IMR-90 (cell line): Measurements from ENCODE around the gene MAN2A1. TPM values are rescaled to one million over a fixed set of nuclear protein-coding genes. Genes with fewer than 3 reads are reported as not detected.

Source experiments
- ATAC-seq: fragments of 200-7000 bp; cut with Tn5 transposase; 2 replicates; pipeline ENCODE4 v1.9.1; 2020; ENCODE audit warnings: low read depth, mild to moderate bottlenecking, moderate library complexity
- BruUV-seq: library from RNA; stranded (reverse); fragments of 400-500 nt; replicated peaks from 2 replicates; lab custom pipeline; 2021; lab: Mats Ljungman, UMichigan
- CTCF ChIA-PET: fragments of 300-600 bp; formaldehyde crosslinking; extraction: SDS; loops from one replicate; lab custom pipeline; 2021; ENCODE audit warnings: antibody characterized with exemption; lab: Yijun Ruan, JAX
- POLR2A ChIA-PET: fragments of 300-600 bp; sonication (Branson Sonifier 250); formaldehyde crosslinking; loops from one replicate; lab custom pipeline; 2022; ENCODE audit warnings: antibody characterized with exemption; ENCODE audit not compliant: unreplicated experiment; lab: Charles Lee
- DNase-seq: peaks from one replicate; pipeline ENCODE4 v3.0.0; 2013
- H2AFZ ChIP-seq: replicated peaks from 2 replicates; pipeline ENCODE3; 2013; ENCODE audit warnings: low read length, mild to moderate bottlenecking; ENCODE audit not compliant: poor library complexity
- H2AK5ac ChIP-seq: 2 replicates; pipeline ENCODE4 v1.6.1; 2013; ENCODE audit warnings: low read depth, low read length, inconsistent platforms
- H2AK9ac ChIP-seq: replicated peaks from 2 replicates; pipeline ENCODE3; 2013; ENCODE audit warnings: mild to moderate bottlenecking, low read depth, low read length, moderate library complexity; ENCODE audit not compliant: poor library complexity
- H2BK120ac ChIP-seq: 2 replicates; pipeline ENCODE4 v1.6.1; 2013; ENCODE audit warnings: low read depth, low read length, inconsistent platforms
- H2BK15ac ChIP-seq: 3 replicates; pipeline ENCODE4 v1.6.1; 2013; ENCODE audit warnings: low read depth, low read length, inconsistent platforms
- H2BK20ac ChIP-seq: 2 replicates; pipeline ENCODE4 v1.6.1; 2013; ENCODE audit warnings: low read depth, mild to moderate bottlenecking, inconsistent platforms, low read length, moderate library complexity
- H2BK5ac ChIP-seq: 2 replicates; pipeline ENCODE4 v1.6.1; 2013; ENCODE audit warnings: mild to moderate bottlenecking, low read depth, low read length, inconsistent platforms; ENCODE audit not compliant: poor library complexity, severe bottlenecking
- H3K14ac ChIP-seq: replicated peaks from 2 replicates; pipeline ENCODE4 v1.6.1; 2013; ENCODE audit warnings: low read depth, low read length, inconsistent platforms
- H3K18ac ChIP-seq: 2 replicates; pipeline ENCODE4 v1.6.1; 2013; ENCODE audit warnings: low read depth, low read length, control low read depth
- H3K23ac ChIP-seq: 2 replicates; pipeline ENCODE4 v1.6.1; 2013; ENCODE audit warnings: low read depth, low read length, inconsistent platforms
- H3K27ac ChIP-seq: 2 replicates; pipeline ENCODE4 v1.5.1; 2013; ENCODE audit warnings: mild to moderate bottlenecking, control low read depth, low read length; ENCODE audit not compliant: insufficient read depth
- H3K27me3 ChIP-seq: 2 replicates; pipeline ENCODE4 v1.6.1; 2013; ENCODE audit warnings: low read length; ENCODE audit not compliant: control insufficient read depth, insufficient read depth
- H3K36me3 ChIP-seq: 2 replicates; pipeline ENCODE4 v1.6.1; 2013; ENCODE audit warnings: low read length, mixed read lengths; ENCODE audit not compliant: control insufficient read depth, insufficient read depth
- H3K4ac ChIP-seq: 2 replicates; pipeline ENCODE4 v1.6.1; 2013; ENCODE audit warnings: low read depth, low read length, inconsistent platforms
- H3K4me1 ChIP-seq: 2 replicates; pipeline ENCODE4 v1.6.1; 2013; ENCODE audit warnings: low read length, mixed read lengths; ENCODE audit not compliant: control insufficient read depth, insufficient read depth
- H3K4me2 ChIP-seq: 2 replicates; pipeline ENCODE4 v1.6.1; 2013; ENCODE audit warnings: low read depth, mild to moderate bottlenecking, control low read depth, low read length, moderate library complexity
- H3K4me3 ChIP-seq: 2 replicates; pipeline ENCODE4 v1.5.1; 2013; ENCODE audit warnings: low read depth, mild to moderate bottlenecking, control low read depth, low read length, moderate library complexity; ENCODE audit not compliant: insufficient read depth
- H3K56ac ChIP-seq: 2 replicates; pipeline ENCODE4 v1.6.1; 2013; ENCODE audit warnings: low read length, inconsistent platforms; ENCODE audit not compliant: insufficient read depth; ENCODE audit errors: extremely low read depth
- H3K79me1 ChIP-seq, 2 experiments: 2 replicates each; pipeline ENCODE4 v1.6.1; 2013; ENCODE audit warnings: low read length in 2 of 2, inconsistent platforms in 1 of 2, low read depth in 1 of 2
- H3K9ac ChIP-seq: 2 replicates; pipeline ENCODE4 v1.6.1; 2013; ENCODE audit warnings: low read depth, low read length, control low read depth
- H3K9me1 ChIP-seq: 2 replicates; pipeline ENCODE4 v1.6.1; 2013; ENCODE audit warnings: low read length, inconsistent platforms; ENCODE audit not compliant: insufficient read depth
- H3K9me3 ChIP-seq: 2 replicates; pipeline ENCODE4 v1.6.1; 2013; ENCODE audit warnings: low read length; ENCODE audit not compliant: control insufficient read depth, insufficient read depth
- H4K20me1 ChIP-seq: 2 replicates; pipeline ENCODE4 v1.6.1; 2013; ENCODE audit warnings: low read length, inconsistent platforms; ENCODE audit not compliant: insufficient read depth
- H4K5ac ChIP-seq: 2 replicates; pipeline ENCODE4 v1.6.1; 2013; ENCODE audit warnings: mild to moderate bottlenecking, low read depth, low read length, control low read depth
- H4K8ac ChIP-seq, 2 experiments: 2 replicates each; pipeline ENCODE4 v1.6.1; 2013; ENCODE audit warnings: low read depth in 2 of 2, low read length in 2 of 2, control low read depth in 1 of 2, inconsistent platforms in 1 of 2
- H4K91ac ChIP-seq: 2 replicates; pipeline ENCODE4 v1.6.1; 2013; ENCODE audit warnings: low read depth, low read length, inconsistent platforms; ENCODE audit not compliant: insufficient read depth
- BHLHE40 ChIP-seq: fragments of 150-350 bp; IDR thresholded peaks from 2 replicates; pipeline ENCODE4 v1.6.1; 2016; ENCODE audit warnings: mild to moderate bottlenecking, low read depth, low read length
- CHD1 ChIP-seq: IDR thresholded peaks from 2 replicates; pipeline ENCODE4 v1.6.1; 2012; ENCODE audit warnings: low read depth, low read length, improper control_type of control experiment
- FOS ChIP-seq: fragments of 150-350 bp; IDR thresholded peaks from 2 replicates; pipeline ENCODE4 v1.6.1; 2016; ENCODE audit warnings: low read depth, low read length
- MAFK ChIP-seq: IDR thresholded peaks from 2 replicates; pipeline ENCODE4 v1.6.1; 2012; ENCODE audit warnings: low read depth, low read length, improper control_type of control experiment
- MAZ ChIP-seq: IDR thresholded peaks from 2 replicates; pipeline ENCODE4 v1.6.1; 2012; ENCODE audit warnings: low read depth, mild to moderate bottlenecking, low read length, improper control_type of control experiment, moderate library complexity, borderline replicate concordance
- MXI1 ChIP-seq: IDR thresholded peaks from 2 replicates; pipeline ENCODE4 v1.6.1; 2012; ENCODE audit warnings: low read depth, mild to moderate bottlenecking, low read length, moderate library complexity, borderline replicate concordance
- NFE2L2 ChIP-seq: fragments of 150-350 bp; IDR thresholded peaks from 2 replicates; pipeline ENCODE4 v1.6.1; 2016; ENCODE audit warnings: low read depth, mild to moderate bottlenecking, low read length
- POLR2A ChIP-seq: IDR thresholded peaks from 2 replicates; pipeline ENCODE4 v1.6.1; 2012; ENCODE audit warnings: mild to moderate bottlenecking, low read depth, low read length
- RAD21 ChIP-seq: IDR thresholded peaks from 2 replicates; pipeline ENCODE4 v1.6.1; 2012; ENCODE audit warnings: low read length, improper control_type of control experiment
- SMC3 ChIP-seq: fragments of 150-350 bp; IDR thresholded peaks from 2 replicates; pipeline ENCODE4 v1.6.1; 2016; ENCODE audit warnings: low read depth, mild to moderate bottlenecking, antibody characterized with exemption, low read length, moderate library complexity
- WGBS, 2 experiments: methylation state at CpG; one replicate each; pipeline versions ENCODE4 v1.1.5 to v1.1.7; 2013; ENCODE audit warnings: missing lambda C conversion rate in 2 of 2; ENCODE audit not compliant: insufficient read length in 1 of 2; ENCODE audit errors: extremely low coverage in 2 of 2; 5-methylcytosine and 5-hydroxymethylcytosine counted together
- dilution Hi-C: fragments of 300-500 bp; cut with HindIII; formaldehyde crosslinking; loops from one replicate; pipeline ENCODE4 v1.14.3; 2018; ENCODE audit warnings: low sequenced_read_pairs; ENCODE audit not compliant: unreplicated experiment
- in situ Hi-C: fragments of 300-500 bp; cut with MboI; formaldehyde crosslinking; loops from 3 replicates; pipeline ENCODE4 v1.14.3; 2019; ENCODE audit warnings: low sequenced_read_pairs, inconsistent platforms, mixed read lengths
- intact Hi-C: fragments of 100-400 bp; cut with micrococcal nuclease; formaldehyde crosslinking; loops from 2 replicates; pipeline ENCODE4 v1.10.0; 2022
- polyA plus RNA-seq, 3 experiments: library from polyadenylated mRNA; depleted of rRNA; stranded (reverse); fragments of >200 nt; gene quantifications; 2 replicates each; pipeline ENCODE4 v1.2.3, GENCODE V29; 2012; ENCODE audit warnings: low replicate concordance in 1 of 3
- total RNA-seq: library from RNA; depleted of rRNA; stranded (reverse); fragments of >200 nt; gene quantifications from 2 replicates; pipeline ENCODE4 v1.2.3, GENCODE V29; 2012
- TF ChIP-seq, protein P1 (sequence below): fragments of 150-350 bp; IDR thresholded peaks from 2 replicates; pipeline ENCODE4 v1.6.1; 2016; ENCODE audit warnings: low read depth, mild to moderate bottlenecking, low read length, moderate library complexity, borderline replicate concordance
- TF ChIP-seq, protein P2 (sequence below): fragments of 150-350 bp; IDR thresholded peaks from 2 replicates; pipeline ENCODE4 v1.6.1; 2017; ENCODE audit warnings: mild to moderate bottlenecking, antibody characterized with exemption, low read length, low read depth

Gene MAN2A1
- total and polyA plus RNA-seq, 2 of the 4 experiments (the other 2 are of a cell fraction) = 16.4 to 29.6 TPM

DNA sequence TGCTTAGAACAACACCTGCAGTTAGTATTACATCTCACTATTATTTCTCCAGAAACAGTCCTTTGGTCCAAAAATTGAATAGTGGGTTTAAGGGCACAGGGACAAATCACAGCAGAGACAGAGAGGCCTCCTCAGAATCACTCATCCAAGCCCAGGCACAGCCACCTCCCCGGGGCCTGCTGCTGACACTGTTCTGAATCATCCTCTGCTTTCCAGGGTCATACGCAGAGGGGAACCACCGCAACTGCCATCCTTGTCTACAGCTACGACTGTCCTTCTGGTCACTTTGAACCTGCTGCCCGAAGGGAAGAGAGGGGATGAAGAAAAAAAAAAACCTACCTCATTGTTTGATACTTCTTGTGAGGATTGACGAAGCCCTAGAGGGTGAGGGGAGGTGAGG lies 35.3 kb upstream of the MAN2A1 start:
- ATAC-seq (no peak), DNase-seq (no peak)
- Histone ChIP-seq H3K4me1 (no peaks in the 10 kb centered on the region), H2AK5ac (no peak overlapping the region), H3K27ac (no peak overlapping the region), H4K8ac (no peak overlapping the region), H3K14ac (no peak overlapping the region), H4K91ac (no peak overlapping the region), H3K4me3 (no peak overlapping the region), H3K23ac (no peak overlapping the region), H2BK15ac (no peak overlapping the region), H4K20me1 (no peaks in the 10 kb centered on the region), H2BK20ac (no peak overlapping the region), H3K4ac (no peak overlapping the region), H3K18ac (no peak overlapping the region), H2BK120ac (no peak overlapping the region), H3K27me3 (no peaks in the 10 kb centered on the region), H2AK9ac (no peak overlapping the region), H2AFZ (no peak overlapping the region), H3K36me3 (no peaks in the 10 kb centered on the region), H3K56ac (no peak overlapping the region), H2BK5ac (no peak overlapping the region), H3K9me1 (no peaks in the 10 kb centered on the region; the same call in 1 of the 2 replicates), H3K4me2 (no peak overlapping the region), H3K9ac (no peak overlapping the region), H3K9me3 (no peaks in the 10 kb centered on the region), H4K5ac (no peak overlapping the region), H3K79me1 (no peaks in the 10 kb centered on the region)
- POLR2A ChIA-PET = no interaction called here
- dilution Hi-C loops = no loop called here
- no CpG with 5 or more reads among the region's 6 CpGs for WGBS, 2 experiments
- TF ChIP-seq RAD21 = no peak
- TF ChIP-seq MXI1 = no peak
- no peak for TF ChIP-seq BHLHE40
- TF ChIP-seq NFE2L2 = no peak
- TF ChIP-seq, protein P1, sequence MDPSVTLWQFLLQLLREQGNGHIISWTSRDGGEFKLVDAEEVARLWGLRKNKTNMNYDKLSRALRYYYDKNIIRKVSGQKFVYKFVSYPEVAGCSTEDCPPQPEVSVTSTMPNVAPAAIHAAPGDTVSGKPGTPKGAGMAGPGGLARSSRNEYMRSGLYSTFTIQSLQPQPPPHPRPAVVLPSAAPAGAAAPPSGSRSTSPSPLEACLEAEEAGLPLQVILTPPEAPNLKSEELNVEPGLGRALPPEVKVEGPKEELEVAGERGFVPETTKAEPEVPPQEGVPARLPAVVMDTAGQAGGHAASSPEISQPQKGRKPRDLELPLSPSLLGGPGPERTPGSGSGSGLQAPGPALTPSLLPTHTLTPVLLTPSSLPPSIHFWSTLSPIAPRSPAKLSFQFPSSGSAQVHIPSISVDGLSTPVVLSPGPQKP = no peak
- no peak for TF ChIP-seq FOS
- TF ChIP-seq, protein P2, sequence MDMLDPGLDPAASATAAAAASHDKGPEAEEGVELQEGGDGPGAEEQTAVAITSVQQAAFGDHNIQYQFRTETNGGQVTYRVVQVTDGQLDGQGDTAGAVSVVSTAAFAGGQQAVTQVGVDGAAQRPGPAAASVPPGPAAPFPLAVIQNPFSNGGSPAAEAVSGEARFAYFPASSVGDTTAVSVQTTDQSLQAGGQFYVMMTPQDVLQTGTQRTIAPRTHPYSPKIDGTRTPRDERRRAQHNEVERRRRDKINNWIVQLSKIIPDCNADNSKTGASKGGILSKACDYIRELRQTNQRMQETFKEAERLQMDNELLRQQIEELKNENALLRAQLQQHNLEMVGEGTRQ = no peak
- no peak for TF ChIP-seq CHD1
- TF ChIP-seq MAFK = no peak
- TF ChIP-seq MAZ = no peak
- TF ChIP-seq POLR2A = no peak
- no peak for TF ChIP-seq SMC3
- CTCF ChIA-PET = no interaction called here
- no TSS peak for BruUV-seq
- in situ Hi-C loops = no loop called here
- intact Hi-C loops = loop anchor here (10.0 kb wide), 1 partner anchor 840 kb away; no protein-coding TSS in a partner anchor
